H1 (cell line): ENCODE data around the gene SHISA8. TPM values are rescaled to one million over a fixed set of nuclear protein-coding genes. Genes with fewer than 3 reads are reported as not detected.
"Not testable (repeated sequence)": the region's sequence is repeated elsewhere in the genome, so short reads cannot be mapped to it uniquely, and the experiment has no call there.

Source experiments
- CTCF ChIA-PET: fragments of 300-600 bp; sonication (Branson Sonifier 250); formaldehyde crosslinking; loops from one replicate; lab custom pipeline; 2021; ENCODE audit not compliant: partially characterized antibody; lab: Charles Lee
- POLR2A ChIA-PET: fragments of 300-600 bp; sonication (Branson Sonifier 250); formaldehyde crosslinking; loops from one replicate; lab custom pipeline; 2021; ENCODE audit warnings: inconsistent platforms; ENCODE audit not compliant: partially characterized antibody; lab: Charles Lee
- DNase-seq, 2 experiments: peaks; one replicate each; pipeline versions ENCODE4 v3.0.0 to v3.0.0-alpha.2; 2010 to 2022; ENCODE audit warnings: low spot score in 2 of 2, low read depth in 1 of 2, mixed read lengths in 1 of 2
- FAIRE-seq: peaks from 2 replicates; lab custom pipeline; 2011; peaks lifted over from hg19 to GRCh38; lab: Jason Lieb, UNC
- H2AFZ ChIP-seq: 2 replicates; pipeline ENCODE4 v1.8.1; 2012; ENCODE audit warnings: low read length, inconsistent platforms
- H2AK5ac ChIP-seq: 2 replicates; pipeline ENCODE4 v1.6.1; 2013; ENCODE audit warnings: low read depth, low read length
- H2BK120ac ChIP-seq: replicated peaks from 2 replicates; pipeline ENCODE3; 2013; ENCODE audit warnings: low read depth, low read length, inconsistent platforms
- H2BK12ac ChIP-seq: 2 replicates; pipeline ENCODE4 v1.6.1; 2013; ENCODE audit warnings: low read depth, low read length
- H2BK15ac ChIP-seq: 2 replicates; pipeline ENCODE4 v1.6.1; 2013; ENCODE audit warnings: low read length
- H2BK20ac ChIP-seq: 2 replicates; pipeline ENCODE4 v1.6.1; 2013; ENCODE audit warnings: low read length
- H2BK5ac ChIP-seq: 2 replicates; pipeline ENCODE4 v1.6.1; 2013; ENCODE audit warnings: low read depth, low read length
- H3K14ac ChIP-seq: 2 replicates; pipeline ENCODE4 v1.6.1; 2013; ENCODE audit warnings: inconsistent platforms; ENCODE audit not compliant: insufficient read length
- H3K18ac ChIP-seq: 2 replicates; pipeline ENCODE4 v1.6.1; 2013; ENCODE audit warnings: low read length; ENCODE audit errors: extremely low read depth
- H3K23ac ChIP-seq: 2 replicates; pipeline ENCODE4 v1.6.1; 2013; ENCODE audit warnings: inconsistent platforms; ENCODE audit not compliant: insufficient read length
- H3K23me2 ChIP-seq: 2 replicates; pipeline ENCODE4 v1.6.1; 2013; ENCODE audit warnings: low read depth, low read length
- H3K27ac ChIP-seq: 2 replicates; pipeline ENCODE4 v1.6.1; 2011; ENCODE audit warnings: low read depth, low read length, inconsistent platforms
- H3K27me3 ChIP-seq, 4 experiments: replicated peaks in 1 of 4; 1 replicate in 1 of 4; 2 replicates in 3 of 4; pipeline versions ENCODE4 v1.6.1 to v1.8.1; 2011 to 2013; ENCODE audit warnings: low read length in 3 of 4, mild to moderate bottlenecking in 3 of 4, inconsistent platforms in 2 of 4, mixed read lengths in 2 of 4, moderate library complexity in 1 of 4; ENCODE audit not compliant: control insufficient read depth in 3 of 4, insufficient read depth in 3 of 4; ENCODE audit errors: extremely low read depth in 1 of 4
- H3K36me3 ChIP-seq, 4 experiments: 2 replicates each; pipeline versions ENCODE4 v1.6.1 to v1.8.1; 2011 to 2013; ENCODE audit warnings: mild to moderate bottlenecking in 4 of 4, low read length in 3 of 4, moderate library complexity in 2 of 4, control low read depth in 1 of 4, inconsistent platforms in 1 of 4; ENCODE audit not compliant: insufficient read depth in 4 of 4, control insufficient read depth in 2 of 4
- H3K4ac ChIP-seq: replicated peaks from 2 replicates; pipeline ENCODE3; 2013; ENCODE audit warnings: low read length, low read depth, mixed read lengths, inconsistent platforms; ENCODE audit not compliant: insufficient read length
- H3K4me1 ChIP-seq, 4 experiments: replicated peaks in 1 of 4; 1 replicate in 1 of 4; 2 replicates in 3 of 4; pipeline versions ENCODE4 v1.6.1 to v1.8.1; 2011 to 2013; ENCODE audit warnings: low read length in 3 of 4, inconsistent platforms in 2 of 4, mixed read lengths in 1 of 4; ENCODE audit not compliant: insufficient read depth in 4 of 4, control insufficient read depth in 3 of 4
- H3K4me2 ChIP-seq, 2 experiments: 2 replicates each; pipeline versions ENCODE4 v1.6.1 to v1.8.1; 2011 to 2013; ENCODE audit warnings: low read depth in 2 of 2, low read length in 2 of 2, control low read depth in 1 of 2, inconsistent platforms in 1 of 2, mild to moderate bottlenecking in 1 of 2; ENCODE audit not compliant: insufficient read depth in 1 of 2
- H3K4me3 ChIP-seq, 4 experiments: fragments of 200-600, 300-600 bp in 1 of 4; sonication (generic), shearing (Covaris generic), sonication (Bioruptor Twin) in 1 of 4; 2 replicates each; pipeline versions ENCODE4 v1.5.1 to v1.8.1; 2011 to 2016; ENCODE audit warnings: low read length in 4 of 4, low read depth in 3 of 4, control low read depth in 2 of 4, inconsistent platforms in 2 of 4, mild to moderate bottlenecking in 2 of 4, mixed read lengths in 1 of 4, moderate library complexity in 1 of 4; ENCODE audit not compliant: insufficient read depth in 2 of 4; ENCODE audit errors: extremely low read depth in 1 of 4
- H3K56ac ChIP-seq: replicated peaks from 2 replicates; pipeline ENCODE3; 2013; ENCODE audit warnings: low read depth, mild to moderate bottlenecking, mixed read lengths, low read length, inconsistent platforms; ENCODE audit not compliant: insufficient read length
- H3K79me1 ChIP-seq: 2 replicates; pipeline ENCODE4 v1.6.1; 2013; ENCODE audit warnings: low read depth, low read length, control low read depth
- H3K79me2 ChIP-seq, 2 experiments: 2 replicates each; pipeline versions ENCODE4 v1.6.1 to v1.8.1; 2012 to 2013; ENCODE audit warnings: low read length in 2 of 2, mild to moderate bottlenecking in 2 of 2, inconsistent platforms in 1 of 2; ENCODE audit not compliant: insufficient read depth in 2 of 2, control insufficient read depth in 1 of 2
- H3K9ac ChIP-seq, 4 experiments: replicated peaks in 1 of 4; 1 replicate in 1 of 4; 2 replicates in 3 of 4; pipeline versions ENCODE4 v1.6.1 to v1.8.1; 2011 to 2013; ENCODE audit warnings: low read depth in 3 of 4, low read length in 3 of 4, control low read depth in 2 of 4, mild to moderate bottlenecking in 2 of 4, moderate library complexity in 2 of 4, inconsistent platforms in 1 of 4; ENCODE audit errors: extremely low read depth in 1 of 4
- H3K9me3 ChIP-seq, 2 experiments: 2 replicates each; pipeline versions ENCODE4 v1.6.1 to v1.8.1; 2012 to 2013; ENCODE audit warnings: mild to moderate bottlenecking in 2 of 2, moderate library complexity in 2 of 2, control low read depth in 1 of 2, inconsistent platforms in 1 of 2, low read depth in 1 of 2, low read length in 1 of 2, mixed read lengths in 1 of 2; ENCODE audit not compliant: insufficient read depth in 2 of 2
- H4K20me1 ChIP-seq, 2 experiments: replicated peaks in 1 of 2; 2 replicates each; pipeline versions ENCODE3 to v1.8.1; 2011 to 2013; ENCODE audit warnings: inconsistent platforms in 2 of 2, low read length in 2 of 2, mild to moderate bottlenecking in 1 of 2; ENCODE audit not compliant: insufficient read depth in 2 of 2, control insufficient read depth in 1 of 2
- H4K5ac ChIP-seq: 2 replicates; pipeline ENCODE4 v1.6.1; 2013; ENCODE audit warnings: low read length, low read depth, mixed read lengths, inconsistent platforms; ENCODE audit not compliant: insufficient read length
- H4K8ac ChIP-seq: 2 replicates; pipeline ENCODE4 v1.8.0; 2013; ENCODE audit warnings: mild to moderate bottlenecking, moderate library complexity, low read length, inconsistent platforms; ENCODE audit not compliant: insufficient read depth; ENCODE audit errors: extremely low read depth
- H4K91ac ChIP-seq: replicated peaks from 2 replicates; pipeline ENCODE3; 2013; ENCODE audit warnings: low read length, mixed read lengths, inconsistent platforms; ENCODE audit not compliant: insufficient read length
- WGBS, 2 experiments: shearing (Covaris generic) in 1 of 2; methylation state at CpG; one replicate each; pipeline versions ENCODE4 v1.1.6 to v1.1.7; 2013 to 2015; ENCODE audit warnings: low lambda C conversion rate in 2 of 2, mixed read lengths in 2 of 2, inconsistent platforms in 1 of 2, low coverage in 1 of 2, missing lambda C conversion rate in 1 of 2; ENCODE audit not compliant: insufficient replicate concordance in 2 of 2, insufficient coverage in 1 of 2, insufficient read length in 1 of 2; ENCODE audit errors: extremely low coverage in 1 of 2, missing lambda C conversion rate in 1 of 2; 5-methylcytosine and 5-hydroxymethylcytosine counted together
- polyA plus RNA-seq, 7 experiments: library from polyadenylated mRNA; depleted of rRNA in 3 of 7; stranded (reverse) in 5 of 7; unstranded in 2 of 7; fragments of >200 nt in 5 of 7; fragments of 200-250 nt in 2 of 7; gene quantifications; 1 replicate in 5 of 7; 2 replicates in 1 of 7; 4 replicates in 1 of 7; pipeline versions ENCODE4 v1.2.1 to v1.2.3, GENCODE V29; 2011 to 2013; ENCODE audit warnings: missing spikeins in 2 of 7, mixed read lengths in 2 of 7
- total RNA-seq: library from RNA; stranded (reverse); fragmentation: NEBNext Ultra II Directional; extraction: Animal tissue kit (Norgen Biotek cat#: 25700); gene quantifications from 2 replicates; pipeline ENCODE4 v1.2.1, GENCODE V29; 2021

SHISA8 gene
- total and polyA plus RNA-seq, 2 of the 8 experiments (the other 6 are each of a cell fraction or from before 2014, with no cell fraction given): 0.14 to 0.89 TPM

GRCh38 chr22:41948928-41949296, 34.0 kb upstream of the SHISA8 start:
- H3K79me2 ChIP-seq, H2BK20ac ChIP-seq, H2BK5ac ChIP-seq, H2AFZ ChIP-seq, H4K8ac ChIP-seq, H3K18ac ChIP-seq, H2BK12ac ChIP-seq, H3K14ac ChIP-seq, H3K23me2 ChIP-seq, H4K5ac ChIP-seq, H3K23ac ChIP-seq, H3K9ac ChIP-seq, H2BK120ac ChIP-seq, H2AK5ac ChIP-seq, H3K9me3 ChIP-seq, H3K4me2 ChIP-seq, FAIRE-seq, H4K91ac ChIP-seq, H4K20me1 ChIP-seq, H3K4me3 ChIP-seq, H3K27me3 ChIP-seq, H3K79me1 ChIP-seq, DNase-seq, H2BK15ac ChIP-seq, H3K56ac ChIP-seq, H3K4ac ChIP-seq, H3K27ac ChIP-seq: not testable (repeated sequence)
- ChIA-PET POLR2A (interaction anchor here (0.7 to 1.8 kb wide), 3 partner anchors 15 to 169 kb away, joined by 3 to 7 read pairs (median 3); no protein-coding TSS in a partner anchor), CTCF (interaction anchor here (0.8 to 4.4 kb wide), 8 partner anchors 8 to 163 kb away, joined by 3 to 21 read pairs (median 6); partner anchors contain the start of gene TNFRSF13C)
- 87% methylated on average over 8 of the region's 8 CpGs; no CpG with 5 or more reads in 1 of the 2 experiments for WGBS, 2 experiments
- peaks cover 6 to 13% (median 10%) of the 10 kb centered on the region in 4 experiments for H3K36me3 ChIP-seq
- peaks cover 7 to 20% (median 11%) of the 10 kb centered on the region in 4 experiments for H3K4me1 ChIP-seq
